ENCODE measurements around the gene CDC123.

GRCh38 chr10:12156367-12157123 is 39.4 kb upstream of the CDC123 start:
- TF ChIP-seq CTCF (IDR thresholded peaks at IDR 0.05 in 2 of 3, conservative IDR thresholded peaks at IDR 0.05 in 1 of 3; ENCODE audit: borderline replicate concordance in 1 of 3, insufficient read depth in 1 of 3, low read depth in 2 of 3, low read length in 2 of 3) (no peak), CEBPB (IDR thresholded peaks at IDR 0.05; ENCODE audit: low read depth) (no peak), RAD21 (IDR thresholded peaks at IDR 0.05; ENCODE audit: low read depth) (no peak), REST (IDR thresholded peaks at IDR 0.05; ENCODE audit: low read depth) (no peak), TCF7L2 (IDR thresholded peaks at IDR 0.05; ENCODE audit: borderline replicate concordance, extremely low read depth, insufficient read depth, insufficient read length) (no peak), SRF (IDR thresholded peaks at IDR 0.05; ENCODE audit: low read depth) (no peak), POLR2A (IDR thresholded peaks at IDR 0.05; ENCODE audit: borderline replicate concordance, extremely low read depth, insufficient read depth, insufficient read length) (no peak)
- TF ChIP-seq, protein P1, sequence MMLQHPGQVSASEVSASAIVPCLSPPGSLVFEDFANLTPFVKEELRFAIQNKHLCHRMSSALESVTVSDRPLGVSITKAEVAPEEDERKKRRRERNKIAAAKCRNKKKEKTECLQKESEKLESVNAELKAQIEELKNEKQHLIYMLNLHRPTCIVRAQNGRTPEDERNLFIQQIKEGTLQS (IDR thresholded peaks at IDR 0.05) = no peak

All from HCT116 (cell line).